Activated CD4-positive, CD25-positive, alpha-beta regulatory T cell treated with anti-CD3 and anti-CD28 coated beads, Interleukin-2, amount 50 U/mL, for 72 hours (primary cell): ENCODE measurements around the gene PRKD1.

Source experiments
- DNase-seq: peaks from one replicate; pipeline ENCODE4 v3.0.0; 2021

The PRKD1 gene

GRCh38 chr14:29580763-29581162 lies 346.9 kb downstream of the PRKD1 start:
- DNase-seq = no peak

GRCh38 chr14:29579838-29580237 lies 347.8 kb downstream of the PRKD1 start:
- DNase-seq = no peak

GRCh38 chr14:29576927-29577326 lies 350.7 kb downstream of the PRKD1 start:
- DNase-seq = no peak

GRCh38 chr14:29569194-29569593 lies 358.5 kb downstream of the PRKD1 start:
- DNase-seq = no peak

GRCh38 chr14:29566194-29566593 lies 361.5 kb downstream of the PRKD1 start:
- DNase-seq = no peak

GRCh38 chr14:29558516-29558915 lies 369.1 kb downstream of the PRKD1 start:
- no peak for DNase-seq

GRCh38 chr14:29554335-29554734 lies 373.3 kb downstream of the PRKD1 start:
- no peak for DNase-seq

GRCh38 chr14:29553427-29553826 lies 374.2 kb downstream of the PRKD1 start:
- no peak for DNase-seq

- no peak for DNase-seq
These were observed 378.7 kb downstream of the PRKD1 start for GRCh38 chr14:29548948-29549370.

GRCh38 chr14:29545714-29546113 lies 381.9 kb downstream of the PRKD1 start:
- no peak for DNase-seq

GRCh38 chr14:29536886-29537511 lies 390.6 kb downstream of the PRKD1 start:
- DNase-seq = no peak

- no peak for DNase-seq
These were observed 398.2 kb downstream of the PRKD1 start for GRCh38 chr14:29529418-29529817.

GRCh38 chr14:29528889-29529288 lies 398.8 kb downstream of the PRKD1 start:
- DNase-seq = no peak

GRCh38 chr14:29527286-29527685 lies 400.4 kb downstream of the PRKD1 start:
- no peak for DNase-seq
